ENCODE measurements around the gene DHX8. TPM values are rescaled to one million over a fixed set of nuclear protein-coding genes. Genes with fewer than 3 reads are reported as not detected.

DHX8 gene
- total RNA-seq, 4 donors from 2014 or later, result 15.3 to 44.9 (median 36.4) TPM

- no peak for DNase-seq
- Histone ChIP-seq H3K27ac (no peak overlapping the region), H3K27me3 (no peaks in the 10 kb centered on the region), H3K9me3 (no peaks in the 10 kb centered on the region), H3K36me3 (peaks cover 0 to 79% (median 28%) of the 10 kb centered on the region in 4 donors), H3K4me3 (no peak overlapping the region), H3K4me1 (no peaks in the 10 kb centered on the region)
- intact Hi-C loops (cut with DNase I; ENCODE audit: low total_unique reads) (no loop called here), in situ Hi-C loops (cut with MboI; ENCODE audit: low pct_ligation_motif_present in 1 of 4, low pct_unique_long_range_greater_than_20kb in 1 of 4, low sequenced_read_pairs in 3 of 4) (no loop called here)
- TF ChIP-seq EP300 (IDR thresholded peaks at IDR 0.05; ENCODE audit: low read depth) (no peak), POLR2A (IDR thresholded peaks at IDR 0.05) (no peak), POLR2AphosphoS5 (IDR thresholded peaks at IDR 0.05) (no peak), CTCF (IDR thresholded peaks at IDR 0.05) (no peak)
- 100% methylated on average over 1 of the region's 1 CpG; no CpG with 5 or more reads in 1 of the 2 donors for WGBS, 2 donors (ENCODE audit: low coverage in 1 of 2)
Measured at GRCh38 chr17:43515656-43516055, 31.9 kb downstream of the DHX8 start.

- Histone ChIP-seq H3K9me3 (no peaks in the 10 kb centered on the region), H3K27ac (no peak overlapping the region), H3K27me3 (no peaks in the 10 kb centered on the region), H3K4me3 (no peak overlapping the region), H3K4me1 (no peaks in the 10 kb centered on the region), H3K36me3 (peaks cover 0 to 86% (median 33%) of the 10 kb centered on the region in 4 donors)
- intact Hi-C loops (cut with DNase I; ENCODE audit: low total_unique reads) (no loop called here), in situ Hi-C loops (cut with MboI; ENCODE audit: low pct_ligation_motif_present in 1 of 4, low pct_unique_long_range_greater_than_20kb in 1 of 4, low sequenced_read_pairs in 3 of 4) (no loop called here)
- 45 to 47% methylated on average over 2 to 6 of the region's 6 CpGs for WGBS, 2 donors (ENCODE audit: low coverage in 1 of 2)
- no peak for TF ChIP-seq EP300 (IDR thresholded peaks at IDR 0.05; ENCODE audit: low read depth)
- no peak for TF ChIP-seq CTCF (IDR thresholded peaks at IDR 0.05)
- TF ChIP-seq POLR2AphosphoS5 (IDR thresholded peaks at IDR 0.05), result no peak
- no peak for TF ChIP-seq POLR2A (IDR thresholded peaks at IDR 0.05)
- no peak for DNase-seq
Measured at GRCh38 chr17:43517161-43517560, 33.4 kb downstream of the DHX8 start.

- no peak overlapping the region for H3K4me3 ChIP-seq
- DNase-seq, result no peak
- TF ChIP-seq POLR2A (IDR thresholded peaks at IDR 0.05), result no peak
- TF ChIP-seq EP300 (IDR thresholded peaks at IDR 0.05; ENCODE audit: low read depth), result no peak
- no peak for TF ChIP-seq POLR2AphosphoS5 (IDR thresholded peaks at IDR 0.05)
- TF ChIP-seq CTCF (IDR thresholded peaks at IDR 0.05), result no peak
- H3K27me3 ChIP-seq, result no peaks in the 10 kb centered on the region
- no peaks in the 10 kb centered on the region for H3K9me3 ChIP-seq
- in situ Hi-C loops (cut with MboI; ENCODE audit: low pct_ligation_motif_present in 1 of 4, low pct_unique_long_range_greater_than_20kb in 1 of 4, low sequenced_read_pairs in 3 of 4) (no loop called here), intact Hi-C loops (cut with DNase I; ENCODE audit: low total_unique reads) (no loop called here)
- H3K27ac ChIP-seq, result no peak overlapping the region
- peaks cover 0 to 86% (median 31%) of the 10 kb centered on the region in 4 donors for H3K36me3 ChIP-seq
- no peaks in the 10 kb centered on the region for H3K4me1 ChIP-seq
- 50 to 65% methylated on average over 4 to 8 of the region's 8 CpGs for WGBS, 2 donors (ENCODE audit: low coverage in 1 of 2)
Measured at GRCh38 chr17:43517615-43518386, 34.0 kb downstream of the DHX8 start.

- peaks cover 0 to 81% (median 32%) of the 10 kb centered on the region in 4 donors for H3K36me3 ChIP-seq
- no peaks in the 10 kb centered on the region for H3K9me3 ChIP-seq
- in situ Hi-C loops (cut with MboI; ENCODE audit: low pct_ligation_motif_present in 1 of 4, low pct_unique_long_range_greater_than_20kb in 1 of 4, low sequenced_read_pairs in 3 of 4) (no loop called here), intact Hi-C loops (cut with DNase I; ENCODE audit: low total_unique reads) (no loop called here)
- no peaks in the 10 kb centered on the region for H3K4me1 ChIP-seq
- H3K27me3 ChIP-seq, result no peaks in the 10 kb centered on the region
- no peak for TF ChIP-seq POLR2A (IDR thresholded peaks at IDR 0.05)
- no peak for TF ChIP-seq EP300 (IDR thresholded peaks at IDR 0.05; ENCODE audit: low read depth)
- TF ChIP-seq CTCF (IDR thresholded peaks at IDR 0.05), result no peak
- no peak for TF ChIP-seq POLR2AphosphoS5 (IDR thresholded peaks at IDR 0.05)
- 89% methylated on average over 4 of the region's 4 CpGs; no CpG with 5 or more reads in 1 of the 2 donors for WGBS, 2 donors (ENCODE audit: low coverage in 1 of 2)
- no peak for DNase-seq
- no peak overlapping the region for H3K27ac ChIP-seq
- H3K4me3 ChIP-seq, result no peak overlapping the region
Measured at GRCh38 chr17:43521389-43521788, 37.6 kb downstream of the DHX8 start.

Measured in transverse colon (tissue), 4 donors.